ENCODE measurements around the gene SP3.

DNA sequence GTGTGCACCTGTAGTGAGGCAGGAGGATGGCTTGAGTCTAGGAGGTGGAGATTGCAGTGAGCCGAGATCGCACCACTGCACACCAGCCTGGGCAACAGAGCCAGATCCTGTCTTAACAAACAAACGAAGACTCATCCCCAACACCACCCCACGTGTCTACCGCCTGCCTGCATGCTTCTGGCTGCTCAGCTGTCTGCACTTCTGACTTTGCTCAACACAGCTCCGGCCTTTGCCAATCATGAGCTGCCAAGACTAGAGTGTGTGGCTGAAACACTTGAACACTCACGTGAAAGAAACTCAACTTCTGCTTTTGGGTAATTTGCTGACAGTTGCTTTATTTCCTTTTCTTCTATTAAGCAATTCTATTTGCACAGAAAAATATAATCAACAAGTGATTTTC lies 32.1 kb upstream of the SP3 start:
- TF ChIP-seq CTCF (IDR thresholded peaks at IDR 0.05; ENCODE audit: low read depth, low read length, poor library complexity, severe bottlenecking) (no peak), EZH2phosphoT487 (IDR thresholded peaks at IDR 0.05; ENCODE audit: borderline replicate concordance, low read length) (no peak)
